ENCODE results near the gene CRELD2.

The CRELD2 gene

GRCh38 chr22:49951000-49951677, 32.7 kb downstream of the CRELD2 start:
- H3F3A ChIP-seq (ENCODE audit: insufficient read depth): no peaks in the 10 kb centered on the region
- H3K4me3 ChIP-seq (ENCODE audit: insufficient read depth, low read length, poor library complexity, severe bottlenecking): no peak overlapping the region
- no peak overlapping the region for H3K9ac ChIP-seq (ENCODE audit: low read length)
- no peak overlapping the region for H2AFZ ChIP-seq (ENCODE audit: low read depth, low read length, severe bottlenecking)
- H3K27me3 ChIP-seq (ENCODE audit: low read length): no peaks in the 10 kb centered on the region
- TF ChIP-seq CTCF (IDR thresholded peaks at IDR 0.05; ENCODE audit: insufficient read depth, low read length, poor library complexity, severe bottlenecking) (no peak), EZH2phosphoT487 (conservative IDR thresholded peaks at IDR 0.05; ENCODE audit: low read length) (no peak)
- no peaks in the 10 kb centered on the region for H3K79me2 ChIP-seq (ENCODE audit: insufficient read depth, low read length)
- H3K9me2 ChIP-seq (replicated peaks; ENCODE audit: insufficient read depth, low read length): no peaks in the 10 kb centered on the region
- H3K4me2 ChIP-seq (ENCODE audit: low read depth, low read length, poor library complexity, severe bottlenecking): no peak overlapping the region
- H3K27ac ChIP-seq (ENCODE audit: low read depth, low read length): no peak overlapping the region
- no peaks in the 10 kb centered on the region for H3K9me3 ChIP-seq (ENCODE audit: insufficient read depth, low read length)
- no peaks in the 10 kb centered on the region for H4K20me1 ChIP-seq (ENCODE audit: low read depth, low read length)
- no peaks in the 10 kb centered on the region for H3K36me3 ChIP-seq (ENCODE audit: low read length)

- no peak overlapping the region for H3K4me2 ChIP-seq (ENCODE audit: low read depth, low read length, poor library complexity, severe bottlenecking)
- H3K9ac ChIP-seq (ENCODE audit: low read length): no peak overlapping the region
- no peak for TF ChIP-seq EZH2phosphoT487 (conservative IDR thresholded peaks at IDR 0.05; ENCODE audit: low read length)
- no peak for TF ChIP-seq CTCF (IDR thresholded peaks at IDR 0.05; ENCODE audit: insufficient read depth, low read length, poor library complexity, severe bottlenecking)
- no peaks in the 10 kb centered on the region for H3F3A ChIP-seq (ENCODE audit: insufficient read depth)
- H2AFZ ChIP-seq (ENCODE audit: low read depth, low read length, severe bottlenecking): no peak overlapping the region
- H3K27ac ChIP-seq (ENCODE audit: low read depth, low read length): no peak overlapping the region
- H3K9me3 ChIP-seq (ENCODE audit: insufficient read depth, low read length): no peaks in the 10 kb centered on the region
- H3K9me2 ChIP-seq (replicated peaks; ENCODE audit: insufficient read depth, low read length): no peaks in the 10 kb centered on the region
- H3K36me3 ChIP-seq (ENCODE audit: low read length): no peaks in the 10 kb centered on the region
- no peaks in the 10 kb centered on the region for H3K79me2 ChIP-seq (ENCODE audit: insufficient read depth, low read length)
- H3K27me3 ChIP-seq (ENCODE audit: low read length): no peaks in the 10 kb centered on the region
- no peaks in the 10 kb centered on the region for H4K20me1 ChIP-seq (ENCODE audit: low read depth, low read length)
- no peak overlapping the region for H3K4me3 ChIP-seq (ENCODE audit: insufficient read depth, low read length, poor library complexity, severe bottlenecking)
These were observed 33.2 kb downstream of the CRELD2 start for GRCh38 chr22:49951678-49951985.

GRCh38 chr22:49951986-49952896, 33.8 kb downstream of the CRELD2 start:
- Histone ChIP-seq H3K36me3 (ENCODE audit: low read length) (no peaks in the 10 kb centered on the region), H3K27me3 (ENCODE audit: low read length) (no peaks in the 10 kb centered on the region), H3K4me2 (ENCODE audit: low read depth, low read length, poor library complexity, severe bottlenecking) (no peak overlapping the region), H3K9me2 (replicated peaks; ENCODE audit: insufficient read depth, low read length) (no peaks in the 10 kb centered on the region), H3K9me3 (ENCODE audit: insufficient read depth, low read length) (no peaks in the 10 kb centered on the region), H2AFZ (ENCODE audit: low read depth, low read length, severe bottlenecking) (no peak overlapping the region), H3K9ac (ENCODE audit: low read length) (no peak overlapping the region), H3K27ac (ENCODE audit: low read depth, low read length) (no peak overlapping the region), H3K4me3 (ENCODE audit: insufficient read depth, low read length, poor library complexity, severe bottlenecking) (no peak overlapping the region), H3F3A (ENCODE audit: insufficient read depth) (no peaks in the 10 kb centered on the region), H4K20me1 (ENCODE audit: low read depth, low read length) (no peaks in the 10 kb centered on the region), H3K79me2 (ENCODE audit: insufficient read depth, low read length) (no peaks in the 10 kb centered on the region)
- TF ChIP-seq EZH2phosphoT487 (conservative IDR thresholded peaks at IDR 0.05; ENCODE audit: low read length) (no peak), CTCF (IDR thresholded peaks at IDR 0.05; ENCODE audit: insufficient read depth, low read length, poor library complexity, severe bottlenecking) (no peak)

Data from SU-DHL-6 (cell line).